ENCODE results near the gene PDE4B. TPM values are rescaled to one million over a fixed set of nuclear protein-coding genes. Genes with fewer than 3 reads are reported as not detected.

Gene PDE4B
- total and polyA plus RNA-seq, 9 donors, result 1.7 to 8.2 (median 5.1) TPM

DNA sequence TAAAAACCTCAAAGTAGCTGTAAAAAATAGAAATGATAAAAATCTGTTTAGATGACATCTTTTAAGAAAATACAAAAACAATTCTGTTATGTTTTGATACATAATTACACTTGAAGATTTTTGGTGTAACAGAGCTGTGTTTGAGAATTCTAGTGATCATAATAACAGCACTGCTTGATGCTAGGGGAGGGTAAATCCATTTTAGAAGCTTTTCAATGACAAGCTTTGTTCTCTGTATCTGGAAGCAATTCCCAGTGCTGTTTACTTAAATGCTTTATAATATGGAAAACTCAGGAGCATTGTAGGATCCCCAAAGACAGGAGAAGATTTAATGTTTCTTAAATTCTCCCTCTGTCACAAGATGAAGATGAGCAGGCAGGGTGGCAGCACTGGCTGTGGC, 359.3 kb downstream of the PDE4B start:
- DNase-seq, result no peak
- intact Hi-C loops (cut with DNase I), result no loop called here
- Histone ChIP-seq H3K9me3 (no peaks in the 10 kb centered on the region), H3K4me3 (no peak overlapping the region), H3K27ac (no peak overlapping the region), H3K36me3 (no peaks in the 10 kb centered on the region), H3K27me3 (no peaks in the 10 kb centered on the region), H3K4me1 (ENCODE audit: insufficient read depth) (no peaks in the 10 kb centered on the region)
- TF ChIP-seq, protein P1, sequence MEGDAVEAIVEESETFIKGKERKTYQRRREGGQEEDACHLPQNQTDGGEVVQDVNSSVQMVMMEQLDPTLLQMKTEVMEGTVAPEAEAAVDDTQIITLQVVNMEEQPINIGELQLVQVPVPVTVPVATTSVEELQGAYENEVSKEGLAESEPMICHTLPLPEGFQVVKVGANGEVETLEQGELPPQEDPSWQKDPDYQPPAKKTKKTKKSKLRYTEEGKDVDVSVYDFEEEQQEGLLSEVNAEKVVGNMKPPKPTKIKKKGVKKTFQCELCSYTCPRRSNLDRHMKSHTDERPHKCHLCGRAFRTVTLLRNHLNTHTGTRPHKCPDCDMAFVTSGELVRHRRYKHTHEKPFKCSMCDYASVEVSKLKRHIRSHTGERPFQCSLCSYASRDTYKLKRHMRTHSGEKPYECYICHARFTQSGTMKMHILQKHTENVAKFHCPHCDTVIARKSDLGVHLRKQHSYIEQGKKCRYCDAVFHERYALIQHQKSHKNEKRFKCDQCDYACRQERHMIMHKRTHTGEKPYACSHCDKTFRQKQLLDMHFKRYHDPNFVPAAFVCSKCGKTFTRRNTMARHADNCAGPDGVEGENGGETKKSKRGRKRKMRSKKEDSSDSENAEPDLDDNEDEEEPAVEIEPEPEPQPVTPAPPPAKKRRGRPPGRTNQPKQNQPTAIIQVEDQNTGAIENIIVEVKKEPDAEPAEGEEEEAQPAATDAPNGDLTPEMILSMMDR (IDR thresholded peaks at IDR 0.05), result no peak

DNA sequence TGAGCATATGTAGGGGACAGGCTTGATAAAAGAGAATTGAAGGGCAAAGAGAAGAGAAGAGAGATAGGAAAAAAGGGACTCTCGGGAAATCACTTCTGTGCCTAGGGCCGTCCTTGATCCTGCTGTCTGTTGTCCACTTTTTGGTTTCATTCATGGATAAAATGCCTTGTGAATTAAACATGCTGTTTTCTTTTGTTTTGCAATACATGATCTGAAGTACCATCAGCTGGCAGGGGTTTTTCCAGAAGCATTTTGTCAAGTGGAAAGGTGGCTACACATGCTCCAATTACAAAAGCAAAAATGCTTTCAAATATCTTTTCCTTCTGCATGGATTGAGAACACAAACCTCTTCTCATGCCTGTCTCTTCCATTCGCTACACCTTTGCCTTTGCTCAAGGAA, 361.7 kb downstream of the PDE4B start:
- no peaks in the 10 kb centered on the region for H3K27me3 ChIP-seq
- H3K4me3 ChIP-seq, result no peak overlapping the region
- H3K36me3 ChIP-seq, result no peaks in the 10 kb centered on the region
- no peaks in the 10 kb centered on the region for H3K4me1 ChIP-seq (ENCODE audit: insufficient read depth)
- WGBS, 3 donors, result 43 to 67% (median 47%) methylated on average over 3 of the region's 3 CpGs
- TF ChIP-seq, protein P1 (IDR thresholded peaks at IDR 0.05), result no peak
- no peak for TF ChIP-seq EP300 (IDR thresholded peaks at IDR 0.05)
- TF ChIP-seq POLR2A (IDR thresholded peaks at IDR 0.05), result no peak
- no peak for DNase-seq
- intact Hi-C loops (cut with DNase I), result no loop called here
- H3K9me3 ChIP-seq, result no peaks in the 10 kb centered on the region
- no peak overlapping the region for H3K27ac ChIP-seq

DNA sequence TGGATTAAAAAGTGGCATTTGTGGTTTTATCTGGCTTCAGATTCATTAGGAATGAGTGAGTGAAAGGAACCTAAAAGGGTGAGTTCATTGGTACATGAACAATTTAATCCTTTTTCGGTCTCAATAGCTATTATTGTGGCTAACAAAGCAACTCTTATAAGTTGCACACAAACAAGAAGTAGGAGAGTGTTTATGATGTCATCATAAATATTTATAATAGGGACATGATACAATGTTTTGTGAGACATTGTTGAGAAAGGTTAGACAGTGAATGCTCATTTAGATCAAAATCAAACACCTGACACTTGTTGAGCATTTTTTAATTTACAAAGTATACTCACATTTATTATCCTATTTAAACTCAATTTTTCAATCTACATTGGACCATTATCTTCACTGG, 363.4 kb downstream of the PDE4B start:
- WGBS, 3 donors, result 84 to 89% (median 85%) methylated on average over 1 of the region's 1 CpG
- Histone ChIP-seq H3K4me3 (no peak overlapping the region), H3K9me3 (no peaks in the 10 kb centered on the region), H3K4me1 (ENCODE audit: insufficient read depth) (no peaks in the 10 kb centered on the region), H3K27ac (no peak overlapping the region), H3K36me3 (no peaks in the 10 kb centered on the region), H3K27me3 (no peaks in the 10 kb centered on the region)
- no peak for DNase-seq
- no peak for TF ChIP-seq POLR2A (IDR thresholded peaks at IDR 0.05)
- no peak for TF ChIP-seq EP300 (IDR thresholded peaks at IDR 0.05)
- TF ChIP-seq, protein P1 (IDR thresholded peaks at IDR 0.05), result no peak
- intact Hi-C loops (cut with DNase I), result no loop called here

DNA sequence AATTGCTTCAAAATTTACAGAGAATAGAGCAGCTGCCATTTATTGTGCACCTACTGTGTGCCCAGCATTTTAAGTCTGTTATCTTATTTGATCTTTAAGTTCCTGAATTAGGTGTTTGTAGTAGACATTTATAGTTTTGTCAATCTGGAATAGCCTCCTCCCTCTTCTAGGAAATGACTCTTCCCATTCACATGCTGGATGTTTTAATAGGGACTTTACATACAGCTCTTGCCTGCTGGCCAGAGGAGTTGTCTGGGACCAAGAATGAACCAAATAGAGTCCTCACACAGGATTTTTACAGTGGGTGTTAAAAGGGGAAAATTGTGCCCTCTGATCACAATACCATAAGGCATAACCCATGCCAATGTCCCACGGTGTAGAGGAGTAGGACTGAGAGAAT, 367.1 kb downstream of the PDE4B start:
- H3K4me1 ChIP-seq (ENCODE audit: insufficient read depth), result no peaks in the 10 kb centered on the region
- no peaks in the 10 kb centered on the region for H3K27me3 ChIP-seq
- no peak for DNase-seq
- no peaks in the 10 kb centered on the region for H3K9me3 ChIP-seq
- intact Hi-C loops (cut with DNase I), result no loop called here
- H3K4me3 ChIP-seq, result no peak overlapping the region
- TF ChIP-seq, protein P1 (IDR thresholded peaks at IDR 0.05), result no peak
- TF ChIP-seq POLR2A (IDR thresholded peaks at IDR 0.05) (no peak), EP300 (IDR thresholded peaks at IDR 0.05) (no peak)
- H3K27ac ChIP-seq, result no peak overlapping the region
- H3K36me3 ChIP-seq, result no peaks in the 10 kb centered on the region
- WGBS, 3 donors, result 64 to 84% (median 76%) methylated on average over 1 of the region's 1 CpG

DNA sequence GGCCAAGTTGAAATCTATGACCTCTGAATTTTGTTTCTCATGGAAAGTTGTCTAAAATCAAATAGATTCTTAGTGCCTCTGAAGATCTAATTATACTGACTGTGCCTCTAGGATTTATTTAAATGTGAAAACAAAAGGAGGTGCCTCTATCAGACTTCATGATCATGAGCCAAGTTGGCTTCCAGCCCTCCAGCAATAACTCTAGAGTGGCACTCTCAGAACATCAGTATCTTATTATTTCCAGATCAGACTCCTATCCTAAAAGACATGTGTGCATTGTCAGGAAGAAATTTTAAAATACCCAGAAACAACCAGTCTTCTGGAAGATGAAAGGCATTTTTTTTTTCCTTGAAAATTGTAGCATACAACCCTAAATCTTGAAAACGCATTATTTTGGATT, 368.0 kb downstream of the PDE4B start:
- H3K9me3 ChIP-seq, result no peaks in the 10 kb centered on the region
- WGBS, 3 donors, result 67 to 78% (median 68%) methylated on average over 1 of the region's 1 CpG
- no peaks in the 10 kb centered on the region for H3K27me3 ChIP-seq
- H3K27ac ChIP-seq, result no peak overlapping the region
- DNase-seq, result no peak
- no peak overlapping the region for H3K4me3 ChIP-seq
- TF ChIP-seq, protein P1 (IDR thresholded peaks at IDR 0.05), result no peak
- TF ChIP-seq EP300 (IDR thresholded peaks at IDR 0.05) (no peak), POLR2A (IDR thresholded peaks at IDR 0.05) (no peak)
- intact Hi-C loops (cut with DNase I), result no loop called here
- no peaks in the 10 kb centered on the region for H3K4me1 ChIP-seq (ENCODE audit: insufficient read depth)
- H3K36me3 ChIP-seq, result no peaks in the 10 kb centered on the region
